ENCODE results near the gene RHEBL1.

The RHEBL1 gene

DNA sequence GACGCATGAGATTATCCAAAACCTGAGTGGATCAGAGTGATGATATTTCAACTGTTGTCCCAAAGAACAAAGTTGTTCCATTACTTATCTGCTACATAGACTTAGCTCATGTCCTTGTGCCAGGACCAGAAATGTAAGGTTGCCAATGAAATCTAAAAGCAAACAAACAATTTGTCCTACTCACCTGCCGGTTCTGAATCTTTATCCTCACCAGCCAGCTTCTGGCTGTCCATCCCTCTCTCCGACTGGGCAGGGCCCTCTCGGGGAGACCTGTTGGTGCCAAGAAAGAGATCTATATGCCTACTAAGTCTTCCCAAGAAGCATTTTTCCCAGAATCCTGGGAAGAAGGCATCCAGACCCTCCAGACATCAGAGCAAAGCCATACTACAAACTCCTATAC is 14.7 kb downstream of the RHEBL1 start:
- in situ Hi-C loops (cut with HindIII; ENCODE audit: low sequenced_read_pairs) = no loop called here

DNA sequence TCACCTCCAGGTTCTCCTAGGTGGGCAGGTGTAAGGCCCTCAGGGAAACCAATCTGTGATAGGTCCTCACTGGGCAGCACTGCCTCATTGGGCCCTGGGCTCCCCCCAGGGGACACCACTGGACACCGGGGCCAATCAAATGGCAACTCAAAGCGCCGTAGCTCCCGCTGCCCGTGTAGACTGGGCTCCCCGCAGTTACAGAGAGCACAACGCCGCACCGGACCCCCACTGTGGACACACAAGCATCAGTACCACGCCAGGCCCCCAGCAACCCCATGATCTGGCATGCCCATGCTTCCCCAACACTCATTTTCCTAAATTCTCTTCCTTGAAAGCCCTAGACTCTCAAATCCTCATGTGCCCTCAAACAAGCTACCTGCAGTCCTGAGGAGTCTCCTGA is 15.3 kb downstream of the RHEBL1 start:
- in situ Hi-C loops (cut with HindIII; ENCODE audit: low sequenced_read_pairs) = no loop called here

DNA sequence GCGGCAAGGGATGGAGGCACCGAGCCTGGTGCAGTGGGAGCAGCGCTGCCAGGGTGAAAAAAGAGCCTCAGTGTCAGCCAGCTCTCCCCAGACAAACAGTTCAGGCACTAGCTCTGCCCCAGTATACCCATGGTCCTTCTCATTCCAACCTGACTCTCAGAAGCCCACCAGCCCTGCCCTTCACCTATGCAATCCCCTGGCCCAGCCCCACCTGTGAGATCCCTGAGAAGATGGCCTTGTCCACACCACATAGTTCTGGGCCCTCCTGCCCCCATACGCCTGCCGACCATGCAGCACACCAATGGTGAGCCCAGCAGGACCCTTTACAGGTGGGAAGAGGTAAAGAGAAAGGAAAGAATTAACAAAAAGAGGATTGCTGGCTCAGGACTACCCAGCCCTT is 15.7 kb downstream of the RHEBL1 start:
- in situ Hi-C loops (cut with HindIII; ENCODE audit: low sequenced_read_pairs) = no loop called here

DNA sequence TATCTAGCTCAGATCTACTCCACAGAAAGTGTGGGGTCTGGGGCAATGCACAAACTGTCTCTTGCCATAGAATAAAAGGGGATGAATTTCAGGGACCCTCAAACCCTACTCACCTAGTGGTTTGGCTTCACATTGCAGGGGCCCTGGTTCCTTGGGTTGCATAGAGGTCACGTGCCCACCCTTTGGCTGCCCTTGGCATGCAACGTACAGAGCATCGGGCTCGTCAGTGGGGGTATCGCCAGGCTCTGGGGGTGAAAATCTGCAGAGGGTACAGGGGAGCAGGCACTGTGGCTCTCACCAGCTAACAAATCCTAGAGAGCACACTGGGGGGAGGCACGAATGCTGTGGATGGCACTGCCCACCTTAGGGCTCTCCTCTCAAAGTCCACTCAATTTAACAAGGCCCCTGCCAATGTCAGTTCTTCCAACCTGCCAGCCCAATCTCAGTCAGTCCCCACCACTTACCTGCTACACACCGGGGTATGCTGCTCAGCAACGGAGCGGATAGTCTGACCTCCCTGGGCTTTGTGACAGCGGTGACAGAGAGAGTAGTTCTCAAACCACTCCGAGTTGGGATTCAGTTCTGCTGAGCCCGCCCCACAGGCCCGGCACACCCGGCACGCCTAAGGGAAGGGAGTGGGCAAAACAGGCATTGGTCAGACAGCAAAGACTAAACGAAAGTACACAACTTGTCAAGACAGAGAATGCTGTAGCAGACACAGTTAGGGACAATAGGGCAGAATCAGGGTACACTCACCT is 17.1 kb downstream of the RHEBL1 start:
- in situ Hi-C loops (cut with HindIII; ENCODE audit: low sequenced_read_pairs) = no loop called here

DNA sequence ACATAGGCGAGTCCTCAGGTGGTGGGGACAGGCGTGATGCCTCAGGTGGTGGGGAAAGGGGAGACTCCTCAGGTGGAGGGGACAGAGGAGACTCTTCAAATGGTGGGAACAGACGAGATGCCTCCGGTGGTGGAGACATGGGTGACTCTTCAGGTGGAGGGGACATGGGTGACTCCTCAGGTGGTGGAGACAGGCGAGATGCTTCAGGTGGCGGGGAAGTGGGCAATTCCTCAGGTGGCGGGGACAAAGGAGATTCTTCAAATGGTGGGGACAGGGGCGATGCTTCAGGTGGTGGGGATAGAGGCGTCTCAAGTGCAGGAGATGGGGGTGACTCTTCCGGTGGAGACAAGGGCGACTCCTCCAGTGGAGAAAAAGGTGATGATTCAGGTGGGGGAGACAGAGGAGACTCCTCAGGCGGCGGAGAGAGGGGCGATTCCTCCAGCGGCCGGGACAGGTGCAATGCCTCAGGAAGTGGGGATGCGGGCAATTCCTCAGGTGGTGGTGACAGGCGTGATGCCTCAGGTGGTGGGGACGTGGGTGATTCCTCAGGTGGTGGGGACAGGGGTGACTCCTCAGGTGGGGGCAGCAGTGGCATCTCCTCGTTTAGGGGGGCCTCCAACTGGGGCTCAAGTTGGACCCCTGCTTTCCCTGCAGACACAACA is 17.9 kb downstream of the RHEBL1 start:
- in situ Hi-C loops (cut with HindIII; ENCODE audit: low sequenced_read_pairs) = no loop called here

DNA sequence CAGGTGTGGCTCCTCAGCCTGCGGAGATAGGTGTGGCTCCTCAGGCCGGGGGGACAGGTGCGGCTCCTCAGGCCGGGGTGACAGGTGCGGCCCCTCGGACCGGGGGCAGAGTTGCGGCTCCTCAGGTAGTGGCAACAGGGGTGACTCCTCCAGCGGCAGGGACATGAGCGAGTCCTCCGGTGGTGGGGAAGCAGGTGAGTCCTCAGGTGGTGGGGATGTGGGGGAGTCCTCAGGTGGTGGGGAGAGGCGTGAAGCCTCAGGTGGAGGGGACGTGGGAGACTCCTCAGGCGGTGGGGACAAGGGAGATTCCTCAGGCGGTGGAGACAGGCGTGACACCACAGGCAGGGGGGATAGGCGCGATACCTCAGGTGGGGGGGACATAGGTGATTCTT is 18.4 kb downstream of the RHEBL1 start:
- in situ Hi-C loops (cut with HindIII; ENCODE audit: low sequenced_read_pairs) = no loop called here

DNA sequence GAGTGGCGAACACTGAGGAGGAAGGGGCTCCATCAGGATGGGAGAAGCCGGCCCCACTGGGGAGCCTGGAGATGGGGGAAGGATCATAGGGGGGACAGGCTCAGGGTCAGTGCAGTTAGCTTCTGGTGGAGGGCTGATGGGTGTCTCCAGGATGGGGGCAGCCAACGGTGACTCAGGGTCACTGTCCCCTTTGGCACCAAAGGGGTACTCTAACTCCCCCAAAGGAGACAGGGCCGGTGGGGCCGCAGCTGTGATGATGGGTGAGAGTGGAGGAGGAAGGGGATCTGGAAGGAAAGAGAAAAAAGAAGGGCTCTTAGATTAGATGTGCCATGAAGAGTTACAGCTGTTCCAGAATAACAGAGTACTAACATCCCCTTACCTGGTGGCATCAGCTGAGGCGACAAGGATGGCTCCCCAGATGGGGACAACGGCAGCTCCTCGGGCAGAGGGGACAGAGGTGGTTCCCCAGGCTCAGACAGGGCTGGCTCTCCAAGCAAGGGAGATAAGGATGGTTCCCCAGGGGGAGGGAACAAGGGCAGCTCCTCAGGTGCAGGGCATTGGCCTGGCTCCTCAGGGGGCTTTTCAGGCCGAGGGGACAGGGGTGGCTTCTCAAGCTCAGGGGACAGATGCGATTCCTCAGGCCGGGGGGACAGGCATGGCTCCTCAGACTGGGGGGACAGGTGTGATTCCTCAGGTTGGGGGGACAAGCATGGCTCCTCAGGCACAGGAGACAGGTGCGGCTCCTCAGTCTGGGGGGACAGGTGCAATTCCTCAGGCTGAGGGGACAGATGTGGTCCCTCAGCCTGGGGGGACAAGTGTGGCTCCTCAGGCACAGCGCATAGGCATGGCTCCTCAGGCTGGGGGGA is 19.0 kb downstream of the RHEBL1 start:
- in situ Hi-C loops (cut with HindIII; ENCODE audit: low sequenced_read_pairs) = no loop called here

DNA sequence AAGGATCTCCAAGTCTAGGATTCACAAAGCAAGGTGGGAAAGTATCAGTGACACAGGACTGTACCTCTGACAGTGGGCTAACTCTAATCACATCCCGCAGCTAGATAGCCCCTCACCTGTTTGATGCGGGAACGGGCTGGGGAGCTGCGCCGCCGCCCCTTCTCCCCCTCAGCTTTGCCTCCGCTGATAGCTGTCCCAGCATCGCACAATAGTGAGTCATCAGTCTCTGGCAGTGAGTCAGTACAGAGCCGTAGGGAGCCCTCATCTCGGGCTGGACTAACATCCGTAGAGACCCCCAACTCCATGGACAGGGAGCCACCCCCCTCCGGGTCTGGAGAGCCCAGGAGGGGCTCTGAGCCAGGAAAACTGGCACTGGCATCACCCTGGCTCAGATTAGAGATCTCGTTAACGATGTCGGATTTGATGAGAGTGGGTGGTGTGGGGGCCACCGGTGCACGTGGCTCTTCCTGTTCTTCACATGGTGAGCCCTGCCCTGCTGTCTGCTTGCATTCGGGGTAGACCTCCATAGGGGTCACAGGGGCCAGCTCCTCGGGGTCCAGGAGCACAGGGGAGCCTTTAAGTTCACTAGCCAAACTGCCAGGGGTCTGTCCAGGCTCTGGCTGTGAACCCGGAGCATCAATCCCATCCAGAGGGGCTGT is 20.1 kb downstream of the RHEBL1 start:
- in situ Hi-C loops (cut with HindIII; ENCODE audit: low sequenced_read_pairs) = no loop called here

DNA sequence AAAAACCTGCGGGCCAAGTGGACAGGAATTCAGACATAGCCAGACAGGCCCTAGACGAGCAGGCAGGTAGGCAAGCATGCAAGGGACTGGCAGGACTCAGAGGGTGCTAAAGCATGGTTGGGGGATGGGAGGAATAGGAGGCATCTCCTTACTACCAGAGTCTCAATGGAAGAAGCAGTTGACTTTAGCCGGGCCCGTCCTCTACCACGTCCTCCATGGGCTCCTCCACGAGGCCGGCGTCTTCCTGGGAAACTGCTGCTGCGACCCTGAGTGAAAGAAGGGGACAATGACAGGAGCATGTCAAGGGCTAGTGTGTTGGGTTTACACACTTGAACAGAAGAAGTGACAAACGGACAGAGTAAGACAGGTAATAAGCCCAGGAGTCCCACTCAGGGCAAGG is 20.8 kb downstream of the RHEBL1 start:
- in situ Hi-C loops (cut with HindIII; ENCODE audit: low sequenced_read_pairs) = no loop called here

DNA sequence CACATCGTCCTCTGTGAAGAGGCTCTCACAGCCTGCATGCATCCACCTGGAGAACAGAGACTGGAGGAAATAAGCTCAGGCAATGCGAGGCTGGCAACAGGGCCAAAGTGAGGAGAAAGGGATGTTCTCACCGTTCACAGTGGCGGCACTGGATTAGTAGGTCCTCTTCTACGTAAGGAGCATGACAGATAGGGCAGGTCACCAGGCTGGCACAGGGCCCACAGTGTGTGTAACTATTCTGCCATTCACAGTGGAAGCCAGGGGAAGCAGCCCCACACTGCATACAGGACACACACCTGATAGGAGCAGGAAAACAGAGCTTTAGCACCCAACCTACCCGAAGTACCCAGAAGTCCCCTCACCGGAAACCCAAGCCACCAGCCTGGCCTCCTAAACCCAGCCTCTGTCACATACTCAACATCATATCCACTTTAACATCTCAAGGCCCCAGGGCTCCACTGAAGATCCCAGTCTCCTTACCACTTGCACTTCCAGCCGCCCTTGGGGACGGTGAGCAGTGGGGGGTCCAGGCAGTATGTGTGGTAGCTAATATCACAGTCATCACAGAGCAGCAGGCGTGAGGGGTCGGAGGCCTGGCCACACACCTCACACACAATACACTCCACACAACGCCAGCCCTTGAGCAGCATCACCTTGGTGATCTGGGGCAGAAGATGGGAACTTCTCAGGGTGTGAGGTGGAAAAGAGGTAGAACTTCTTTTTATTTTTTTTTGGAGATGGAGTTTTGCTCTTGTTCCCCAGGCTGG is 23.5 kb downstream of the RHEBL1 start:
- in situ Hi-C loops (cut with HindIII; ENCODE audit: low sequenced_read_pairs) = no loop called here

DNA sequence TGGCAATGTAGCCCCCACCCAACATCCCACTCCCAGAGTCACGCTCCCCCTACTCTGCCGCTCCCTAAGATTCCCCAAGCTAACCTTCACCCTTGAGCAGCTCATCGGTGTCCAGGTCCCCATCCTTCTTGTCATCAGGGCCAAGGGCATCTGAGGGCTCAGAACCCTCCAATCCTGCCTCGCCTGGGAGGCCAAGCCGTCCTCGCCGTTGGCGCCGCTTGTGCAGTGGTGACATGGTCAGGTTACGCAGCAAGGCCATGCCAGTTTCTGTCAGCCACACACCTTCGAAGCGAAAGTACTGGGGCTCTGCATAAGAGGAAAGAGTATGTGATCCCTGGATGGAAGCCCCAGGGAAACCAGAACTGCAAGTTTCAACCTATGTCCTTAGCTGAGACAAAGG is 25.1 kb downstream of the RHEBL1 start:
- in situ Hi-C loops (cut with HindIII; ENCODE audit: low sequenced_read_pairs) = no loop called here

DNA sequence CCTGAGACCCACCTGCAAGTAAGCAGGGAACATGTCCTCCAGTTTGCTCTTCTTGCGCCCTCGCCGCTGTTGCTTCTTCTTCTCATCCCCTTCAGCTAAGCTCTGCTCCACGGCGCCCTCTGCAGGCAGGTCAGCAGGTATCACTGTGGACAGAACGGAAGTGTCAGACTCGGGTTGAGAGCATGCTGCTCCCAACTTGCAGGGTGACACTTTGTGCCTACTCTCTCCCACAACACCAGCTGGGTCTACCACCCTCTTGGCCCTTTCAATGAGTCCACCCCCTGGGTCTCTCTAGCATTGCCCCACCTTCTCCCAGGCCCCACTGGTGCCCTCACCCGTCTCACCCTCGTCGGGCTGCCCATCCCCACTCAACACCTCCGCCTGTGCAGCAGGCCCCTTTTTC is 25.9 kb downstream of the RHEBL1 start:
- in situ Hi-C loops (cut with HindIII; ENCODE audit: low sequenced_read_pairs) = no loop called here

DNA sequence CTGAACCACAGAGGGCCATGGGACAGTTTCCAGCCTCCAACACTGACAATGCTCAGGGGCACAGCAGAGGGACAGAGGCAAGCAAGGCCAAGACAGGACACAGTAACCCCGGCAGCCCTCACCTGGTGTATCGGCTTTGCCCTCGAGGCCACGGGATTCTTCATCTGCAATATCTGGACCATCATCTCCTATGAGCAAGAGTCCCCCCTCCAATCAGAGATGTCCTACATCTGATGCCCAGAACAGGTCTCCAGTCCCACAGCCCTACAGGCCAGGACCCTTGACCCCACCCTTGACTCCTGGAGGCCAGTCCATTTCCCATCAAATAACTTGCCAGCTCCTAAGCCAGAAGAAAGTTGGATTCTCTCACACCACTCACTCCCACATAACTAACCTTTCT is 26.5 kb downstream of the RHEBL1 start:
- in situ Hi-C loops (cut with HindIII; ENCODE audit: low sequenced_read_pairs) = no loop called here

DNA sequence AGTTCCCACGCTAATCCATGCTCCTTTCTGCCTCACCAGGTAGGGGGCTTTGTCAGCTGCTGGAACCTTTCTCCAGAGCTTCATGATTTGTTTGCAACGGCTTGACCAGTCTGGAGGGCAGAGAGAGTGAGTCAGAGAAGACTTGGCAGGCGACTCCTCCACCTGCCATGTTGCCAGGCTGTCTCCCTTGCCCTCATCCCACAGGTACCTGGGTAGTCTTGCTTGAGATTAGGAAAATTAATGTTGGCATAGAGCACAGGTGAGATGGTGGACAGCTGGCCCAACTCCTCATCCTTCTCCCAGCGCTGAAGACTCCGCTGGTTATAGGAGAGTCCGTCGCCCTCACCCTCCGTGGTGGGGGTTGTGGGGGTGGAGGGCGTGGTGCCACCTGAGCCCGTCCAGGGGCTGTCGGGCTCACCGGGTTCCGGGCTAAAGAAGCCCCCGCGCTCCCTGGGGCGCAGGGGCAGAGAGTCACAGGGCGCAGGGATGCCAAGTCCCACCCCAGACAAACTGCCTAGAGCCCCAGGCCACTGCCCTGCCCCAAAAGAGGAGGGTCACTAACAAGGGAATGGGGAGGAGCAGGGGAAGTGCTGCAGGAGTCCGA is 27.8 kb downstream of the RHEBL1 start:
- in situ Hi-C loops (cut with HindIII; ENCODE audit: low sequenced_read_pairs) = no loop called here

DNA sequence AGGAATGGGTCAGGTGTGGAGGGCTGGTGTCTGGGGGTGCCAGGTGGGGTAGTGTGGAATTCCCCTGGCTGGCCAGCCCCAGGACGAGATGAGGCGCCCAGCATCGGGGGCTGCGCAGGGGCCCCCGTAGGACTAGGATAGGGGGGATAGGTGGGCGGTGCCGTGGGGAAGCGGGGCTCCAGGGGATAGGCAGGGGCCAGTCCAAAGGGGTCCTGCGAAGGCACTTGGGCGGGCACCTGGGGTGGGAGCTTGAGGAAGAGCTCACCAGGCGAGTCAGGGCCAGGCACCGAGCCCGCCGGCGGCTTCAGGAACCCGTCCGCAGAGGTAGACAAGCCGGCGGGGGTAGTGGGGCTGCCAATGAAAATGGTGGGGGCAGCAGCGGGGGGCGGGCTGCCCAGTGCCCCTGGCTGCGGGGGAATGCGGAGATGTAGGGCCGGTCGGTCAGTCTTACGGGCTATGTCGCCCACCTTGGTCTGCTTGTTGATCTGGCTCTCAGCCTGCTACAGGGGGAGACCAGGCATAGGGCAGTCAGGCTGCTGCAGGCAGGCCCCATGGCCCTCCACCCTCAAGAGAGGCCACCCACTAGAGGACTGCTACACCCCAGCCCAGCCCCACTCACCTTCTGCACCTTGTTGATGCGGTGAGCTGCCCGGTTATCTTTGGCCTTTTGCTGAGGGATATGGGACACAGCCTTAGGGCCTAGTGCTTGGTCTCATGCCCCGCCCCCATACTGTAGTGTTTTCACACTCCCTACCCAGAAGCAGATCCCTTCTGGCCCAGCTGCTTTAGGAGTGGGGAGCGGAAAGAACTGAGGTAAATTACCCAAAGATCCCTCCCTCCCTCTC is 28.5 kb downstream of the RHEBL1 start:
- in situ Hi-C loops (cut with HindIII; ENCODE audit: low sequenced_read_pairs) = no loop called here

DNA sequence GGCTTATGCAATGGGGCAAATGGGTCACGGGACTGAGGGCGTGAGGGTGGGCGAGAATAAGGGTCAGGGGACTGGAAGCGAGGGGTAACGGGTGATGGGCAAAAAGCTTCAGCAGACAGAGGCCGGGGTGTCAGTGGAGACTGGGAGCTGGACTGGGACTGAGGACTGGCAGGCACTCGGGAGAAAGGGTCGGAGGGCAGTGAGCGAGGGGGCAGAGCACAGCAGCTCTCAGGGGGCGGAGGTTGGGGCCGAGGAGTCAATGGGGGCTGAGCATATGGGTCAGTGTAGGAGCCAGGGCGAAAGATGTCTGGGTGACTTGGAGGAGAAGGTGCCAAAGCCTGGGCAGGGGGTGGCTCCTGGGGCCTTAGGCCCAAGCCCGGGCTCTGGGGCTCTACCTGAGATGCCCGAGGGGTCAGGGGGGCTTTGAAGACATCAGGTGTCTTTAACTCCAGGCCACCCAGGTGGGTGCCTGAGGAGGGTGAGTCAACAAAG is 29.4 kb downstream of the RHEBL1 start:
- in situ Hi-C loops (cut with HindIII; ENCODE audit: low sequenced_read_pairs) = no loop called here

DNA sequence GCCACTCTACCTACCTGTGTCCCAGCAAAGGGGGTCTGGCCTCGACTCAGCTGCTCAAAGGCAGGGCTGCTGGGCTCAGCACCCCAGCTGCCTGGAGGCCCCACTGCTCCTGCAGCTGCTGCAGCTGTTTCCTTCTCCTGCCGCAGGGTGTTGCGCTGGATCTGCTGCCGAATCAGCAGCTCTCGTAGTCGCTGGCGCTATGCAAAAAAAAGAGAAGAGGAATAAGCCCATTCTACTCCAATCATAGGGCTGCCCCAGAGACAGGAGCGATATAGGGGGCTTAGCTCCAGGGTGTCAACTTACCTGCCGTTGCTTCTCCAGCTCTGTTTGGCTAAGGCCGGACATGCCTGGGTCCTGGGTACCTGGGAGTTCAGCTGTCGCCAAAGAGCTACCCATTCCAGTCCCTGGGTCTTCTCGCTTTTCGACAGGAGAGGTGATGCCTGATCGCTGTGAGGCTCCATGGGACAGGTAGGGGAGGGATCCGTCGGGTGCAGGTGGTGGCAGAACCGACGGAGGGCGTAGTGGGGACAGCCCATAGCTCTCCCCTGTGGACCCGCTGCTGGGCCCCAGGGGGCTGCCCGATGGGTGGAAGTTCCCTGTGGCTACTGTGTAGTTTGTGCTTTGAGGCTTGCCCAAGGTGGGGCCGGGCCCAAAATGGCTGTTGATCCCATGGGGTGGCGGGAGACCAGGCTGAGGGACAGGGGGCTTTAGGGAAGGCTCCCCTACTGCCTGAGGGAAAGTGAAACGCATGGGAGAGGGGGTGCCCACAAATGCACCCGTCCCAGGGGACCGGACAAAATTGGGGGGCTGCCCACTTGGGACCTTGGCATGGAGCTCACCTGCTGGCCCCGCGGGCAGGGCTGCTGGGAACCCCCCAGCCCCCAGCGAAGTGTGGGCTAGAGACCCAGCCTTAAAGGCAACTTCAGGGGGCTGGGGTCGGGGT is 30.1 kb downstream of the RHEBL1 start:
- in situ Hi-C loops (cut with HindIII; ENCODE audit: low sequenced_read_pairs) = no loop called here
